Erythroblast (primary cell): ENCODE measurements around the gene BCAR3.

Experiments used
- GATA1 ChIP-seq: IDR thresholded peaks from 2 replicates; pipeline ENCODE4 v1.6.1; 2011; ENCODE audit warnings: low read depth, mild to moderate bottlenecking, control low read depth, low read length, moderate library complexity
- POLR2A ChIP-seq: IDR thresholded peaks from 2 replicates; pipeline ENCODE4 v1.6.1; 2011; ENCODE audit warnings: mild to moderate bottlenecking, low read length

DNA sequence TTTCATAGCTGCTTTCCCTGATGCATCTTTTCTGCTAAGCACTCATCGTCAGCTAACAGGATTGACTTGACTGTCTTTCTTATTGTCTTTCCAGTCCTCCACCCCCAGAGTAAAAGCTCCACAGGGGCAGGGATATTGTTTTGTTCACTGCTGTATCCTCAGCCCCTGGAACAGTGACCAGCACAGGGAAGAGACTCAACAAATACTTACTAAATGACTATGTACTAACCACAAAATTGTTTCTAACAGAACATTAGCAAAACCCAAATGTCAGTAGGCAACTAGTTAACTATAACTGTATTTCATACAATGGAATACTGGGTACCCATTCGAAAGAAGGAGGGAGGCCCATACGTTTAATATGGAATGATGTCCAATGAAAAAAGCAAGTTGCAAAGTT is 53.0 kb downstream of the BCAR3 start:
- TF ChIP-seq POLR2A (no peak), GATA1 (no peak)
